SK-N-MC (cell line): ENCODE measurements around the gene EHBP1.

ENCODE experiments used
- EZH2 ChIP-seq: fragments of 200-600 bp; sonication (generic); IDR thresholded peaks from one replicate; pipeline ENCODE4 v1.6.1; 2017; ENCODE audit warnings: antibody characterized with exemption
- POLR2AphosphoS5 ChIP-seq: IDR thresholded peaks from 2 replicates; pipeline ENCODE4 v1.6.1; 2012; ENCODE audit warnings: mild to moderate bottlenecking, low read depth, low read length, borderline replicate concordance

DNA sequence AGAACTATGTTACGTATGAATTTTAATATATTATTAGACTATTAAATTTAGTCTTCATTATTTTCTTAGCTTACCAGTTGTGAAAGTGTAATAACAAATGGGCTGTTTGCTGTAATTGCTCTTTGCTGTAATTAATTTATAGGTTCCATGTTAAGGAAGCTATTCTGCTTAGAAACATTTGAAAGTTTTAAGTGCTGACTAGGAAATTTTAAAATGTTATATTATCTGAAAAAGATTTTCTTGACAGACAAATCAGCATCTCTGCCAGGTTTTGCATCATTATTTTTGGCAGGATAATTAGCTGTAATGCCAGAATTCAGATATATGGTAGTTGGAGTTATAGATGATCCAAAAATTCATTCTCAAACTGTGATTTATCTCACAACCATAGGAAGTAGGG, 387.3 kb downstream of the EHBP1 start:
- TF ChIP-seq POLR2AphosphoS5: no peak
- TF ChIP-seq EZH2: no peak
